Adrenal gland (tissue), 12 donors: Measurements from ENCODE around the gene FAM156A. TPM values are rescaled to one million over a fixed set of nuclear protein-coding genes. Genes with fewer than 3 reads are reported as not detected.
A peak's percentile ranks its signal among the peaks of the same experiment; 100 is the strongest.
"Not testable (repeated sequence)": the region's sequence is repeated elsewhere in the genome, so short reads cannot be mapped to it uniquely, and the experiment has no call there.

Experiments used
- DNase-seq, 7 donors: peaks; one replicate each; pipeline ENCODE4 v3.0.0-alpha.2; 2019 to 2020
- H3K27ac ChIP-seq, 5 donors: fragments of 200-600 bp; sonication (generic) in 4 of 5; 1 replicate in 3 of 5; 2 replicates in 2 of 5; pipeline versions ENCODE4 v1.5.1 to v1.8.0; 2016 to 2020; ENCODE audit warnings: mild to moderate bottlenecking in 1 of 5
- H3K27me3 ChIP-seq: fragments of 200-600 bp; 2 replicates; pipeline ENCODE4 v1.8.0; 2021
- H3K36me3 ChIP-seq, 2 donors: fragments of 200-600 bp; replicated peaks in 1 of 2; 1 replicate in 1 of 2; 2 replicates in 1 of 2; pipeline versions ENCODE4 v1.5.1 to v1.8.0; 2018 to 2022
- H3K4me1 ChIP-seq, 2 donors: fragments of 200-600 bp; replicated peaks in 1 of 2; 1 replicate in 1 of 2; 2 replicates in 1 of 2; pipeline versions ENCODE4 v1.5.1 to v1.8.0; 2018 to 2021
- H3K4me3 ChIP-seq, 4 donors: fragments of 200-600 bp; sonication (generic) in 3 of 4; one replicate each; pipeline ENCODE4 v1.5.1; 2016 to 2018
- H3K9me3 ChIP-seq, 3 donors: fragments of 200-600 bp; sonication (generic) in 1 of 3; replicated peaks in 1 of 3; 1 replicate in 2 of 3; 2 replicates in 1 of 3; pipeline versions ENCODE4 v1.5.1 to v1.8.0; 2016 to 2021
- CTCF ChIP-seq, 6 experiments: fragments of 450-650 bp in 4 of 6; fragments of 200-600 bp in 2 of 6; sonication (generic) in 1 of 6; IDR thresholded peaks; 1 replicate in 5 of 6; 2 replicates in 1 of 6; pipeline versions ENCODE4 v1.5.1 to v1.8.0; 2016 to 2021; ENCODE audit warnings: antibody characterized with exemption in 6 of 6, mild to moderate bottlenecking in 2 of 6, moderate library complexity in 1 of 6
- POLR2A ChIP-seq, 2 donors: fragments of 450-650 bp; IDR thresholded peaks; one replicate each; pipeline ENCODE4 v1.6.1; 2017; ENCODE audit warnings: antibody characterized with exemption in 2 of 2, mild to moderate bottlenecking in 2 of 2, moderate library complexity in 1 of 2
- WGBS, 4 donors: extraction: QIAGEN DNeasy Blood & Tissue Kit in 2 of 4; methylation state at CpG; one replicate each; pipeline versions ENCODE4 v1.1.5 to v1.1.7; 2013 to 2017; 5-methylcytosine and 5-hydroxymethylcytosine counted together
- intact Hi-C, 2 donors: fragments of 100-400 bp; cut with DNase I; formaldehyde crosslinking; loops; one replicate each; pipeline versions ENCODE4 v1.14.1 to v1.15.0; 2022 to 2023
- polyA plus RNA-seq, 3 donors: library from polyadenylated mRNA; stranded (reverse); fragments of 200-250 nt in 2 of 3; fragments of 350-450 nt in 1 of 3; fragmentation: Illumina TruSeq in 1 of 3; extraction: RNeasy Lipid Tissue Mini Kit (QIAGEN cat#74804) in 1 of 3; gene quantifications; one replicate each; pipeline ENCODE4 v1.2.3, GENCODE V29; 2013 to 2014
- total RNA-seq, 9 donors: library from RNA; depleted of rRNA in 4 of 9; stranded (reverse); fragments of >200 nt in 4 of 9; fragments of 120-200 nt in 1 of 9; fragmentation: NEBNext Ultra II Directional in 1 of 9; extraction: Animal tissue kit (Norgen Biotek cat#: 25700) in 1 of 9; gene quantifications; one replicate each; pipeline versions ENCODE4 v1.1.0 to v1.2.4, GENCODE V29; 2013 to 2023
- donor health status: healthy with polysubstance abuse.
- donor health status: Bipolar disorder and iron deficiency.
- donor health status: DM: yes; HTN: yes; CAD: no.
- donor health status: DM: no; HTN: no; CAD: no.
- donor health status: DM: no; HTN: no; CAD: no.
- donor health status: DM: yes; HTN: yes; CAD: no.

FAM156A gene
- total and polyA plus RNA-seq, 12 donors = 4.4 to 56.0 (median 26.8) TPM

- H3K9me3 ChIP-seq, H3K27ac ChIP-seq, H3K4me1 ChIP-seq, DNase-seq, H3K36me3 ChIP-seq, H3K27me3 ChIP-seq, intact Hi-C loops, H3K4me3 ChIP-seq: not testable (repeated sequence)
- WGBS, 4 donors = no CpG with 5 or more reads among the region's 17 CpGs
Observed at GRCh38 chrX:52948265-52948664, 10.1 kb downstream of the FAM156A start.

GRCh38 chrX:52947501-52947900 is 10.8 kb downstream of the FAM156A start:
- not testable (repeated sequence) for H3K9me3 ChIP-seq, H3K27ac ChIP-seq

DNA sequence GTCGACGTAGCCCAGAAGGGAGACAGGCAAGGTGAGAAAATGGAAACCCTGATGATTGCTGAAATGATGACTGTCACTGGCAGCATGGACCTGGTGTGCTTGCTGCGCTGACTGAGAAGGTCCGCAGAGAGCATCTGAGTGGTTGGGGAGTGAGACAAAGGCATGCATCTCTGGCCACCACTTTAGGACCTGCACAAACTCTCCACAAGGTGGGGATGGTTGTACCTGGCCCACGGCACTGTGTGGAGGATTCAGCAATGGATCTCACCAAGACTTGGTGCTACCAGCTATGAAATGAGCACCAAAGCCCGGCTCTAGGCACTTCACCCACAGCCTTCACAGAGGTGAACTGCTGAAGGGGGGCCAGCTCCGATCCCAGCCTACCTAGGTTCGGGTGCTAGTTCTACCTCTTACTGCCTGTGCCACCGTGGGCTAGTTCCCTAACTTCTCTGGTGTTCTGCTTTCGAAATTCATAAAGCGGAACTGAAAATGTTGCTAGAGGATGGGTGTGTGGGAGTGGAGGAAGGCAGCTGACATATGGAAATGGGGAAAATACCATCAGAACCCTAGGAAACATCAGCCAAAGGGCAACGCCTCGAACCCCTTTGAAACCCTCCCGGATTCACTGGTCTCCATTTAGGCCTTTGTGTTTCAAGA is 12.4 kb downstream of the FAM156A start:
- no CpG with 5 or more reads among the region's 14 CpGs for WGBS, 4 donors
- DNase-seq, H3K36me3 ChIP-seq, H3K4me1 ChIP-seq, H3K4me3 ChIP-seq, H3K9me3 ChIP-seq, H3K27me3 ChIP-seq, H3K27ac ChIP-seq, intact Hi-C loops: not testable (repeated sequence)

More at GRCh38 chrX:52947501-52947900, 10.8 kb downstream of the FAM156A start:
- no CpG with 5 or more reads among the region's 16 CpGs for WGBS, 4 donors
- H3K36me3 ChIP-seq, intact Hi-C loops, H3K4me1 ChIP-seq, DNase-seq, H3K27me3 ChIP-seq, H3K4me3 ChIP-seq: not testable (repeated sequence)

GRCh38 chrX:52941728-52942127 is 16.6 kb downstream of the FAM156A start:
- H3K9me3 ChIP-seq, DNase-seq, intact Hi-C loops, H3K4me1 ChIP-seq, H3K27me3 ChIP-seq, H3K4me3 ChIP-seq, H3K27ac ChIP-seq, H3K36me3 ChIP-seq: not testable (repeated sequence)
- no CpG with 5 or more reads among the region's 10 CpGs for WGBS, 4 donors

GRCh38 chrX:52940704-52941103 is 17.6 kb downstream of the FAM156A start:
- DNase-seq, H3K9me3 ChIP-seq, H3K27me3 ChIP-seq, H3K36me3 ChIP-seq, intact Hi-C loops, H3K4me1 ChIP-seq, H3K4me3 ChIP-seq, H3K27ac ChIP-seq: not testable (repeated sequence)
- no CpG with 5 or more reads among the region's 4 CpGs for WGBS, 4 donors

DNA sequence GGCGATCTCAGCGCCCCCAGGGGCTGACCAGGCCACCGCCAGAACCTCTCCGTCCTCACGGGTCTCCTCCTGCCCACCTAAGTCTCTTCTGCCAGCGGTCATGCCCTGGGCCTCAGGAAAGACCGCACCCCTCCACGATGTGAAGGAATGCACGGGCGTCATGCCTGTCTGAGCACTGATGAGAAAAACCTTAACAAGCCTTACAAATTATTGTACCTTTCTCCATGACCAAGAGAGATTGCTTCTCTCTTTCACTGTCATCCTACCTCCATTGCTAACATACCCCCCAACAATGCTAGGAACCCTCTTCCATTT is 22.9 kb downstream of the FAM156A start:
- H3K27me3 ChIP-seq, intact Hi-C loops: not testable (repeated sequence)

GRCh38 chrX:52934704-52935469 is 23.4 kb downstream of the FAM156A start:
- H3K4me3 ChIP-seq = peak overlapping the region; percentile 11 to 85 (median 53)
- no peaks in the 10 kb centered on the region for H3K9me3 ChIP-seq
- H3K27ac ChIP-seq = peak overlapping the region; percentile 81 to 98 (median 96)
- H3K27me3 ChIP-seq = no peaks in the 10 kb centered on the region
- DNase-seq = peak; percentile 92 to 97 (median 96)
- WGBS, 4 donors = 0 to 1% (median 0%) methylated on average over 1 to 61 of the region's 61 CpGs
- intact Hi-C loops = no loop called here
- TF ChIP-seq POLR2A (IDR thresholded peaks at IDR 0.05) (peak; percentile 23 to 82), CTCF (IDR thresholded peaks at IDR 0.05) (peak; percentile 93 to 100 (median 99))
- no peaks in the 10 kb centered on the region for H3K36me3 ChIP-seq
- peaks cover 0 to 10% of the 10 kb centered on the region in 2 donors for H3K4me1 ChIP-seq

More for the DNA sequence above, 22.9 kb downstream of the FAM156A start:
- Histone ChIP-seq H3K27ac (peak overlapping the region; percentile 72 to 98 (median 96)), H3K4me3 (peak overlapping the region; percentile 11 to 85 (median 53))
- DNase-seq, H3K9me3 ChIP-seq, H3K4me1 ChIP-seq, H3K36me3 ChIP-seq: not testable (repeated sequence)
- 0 to 2% (median 0%) methylated on average over 5 to 10 of the region's 10 CpGs for WGBS, 4 donors
